Measurements from ENCODE around the gene SBF2.

DNA sequence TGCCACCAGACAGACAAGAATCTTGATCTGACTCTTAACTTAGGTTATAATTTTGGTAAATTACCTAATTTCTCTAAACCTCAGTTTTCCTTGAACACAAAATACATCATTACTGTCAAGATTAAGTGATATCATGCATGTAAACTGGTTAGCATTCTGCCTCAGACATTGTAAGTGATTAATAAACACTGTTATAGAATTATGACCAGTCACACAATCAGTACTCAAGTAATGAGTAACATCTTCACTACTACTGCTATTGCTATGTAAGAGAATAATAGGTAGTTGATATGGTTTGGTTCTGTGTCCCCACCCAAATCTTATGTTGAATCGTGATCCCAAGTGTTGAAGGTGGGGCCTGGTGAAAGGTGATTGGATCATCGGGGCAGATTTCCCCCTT, 218.9 kb downstream of the SBF2 start:
- TF ChIP-seq, protein P1, sequence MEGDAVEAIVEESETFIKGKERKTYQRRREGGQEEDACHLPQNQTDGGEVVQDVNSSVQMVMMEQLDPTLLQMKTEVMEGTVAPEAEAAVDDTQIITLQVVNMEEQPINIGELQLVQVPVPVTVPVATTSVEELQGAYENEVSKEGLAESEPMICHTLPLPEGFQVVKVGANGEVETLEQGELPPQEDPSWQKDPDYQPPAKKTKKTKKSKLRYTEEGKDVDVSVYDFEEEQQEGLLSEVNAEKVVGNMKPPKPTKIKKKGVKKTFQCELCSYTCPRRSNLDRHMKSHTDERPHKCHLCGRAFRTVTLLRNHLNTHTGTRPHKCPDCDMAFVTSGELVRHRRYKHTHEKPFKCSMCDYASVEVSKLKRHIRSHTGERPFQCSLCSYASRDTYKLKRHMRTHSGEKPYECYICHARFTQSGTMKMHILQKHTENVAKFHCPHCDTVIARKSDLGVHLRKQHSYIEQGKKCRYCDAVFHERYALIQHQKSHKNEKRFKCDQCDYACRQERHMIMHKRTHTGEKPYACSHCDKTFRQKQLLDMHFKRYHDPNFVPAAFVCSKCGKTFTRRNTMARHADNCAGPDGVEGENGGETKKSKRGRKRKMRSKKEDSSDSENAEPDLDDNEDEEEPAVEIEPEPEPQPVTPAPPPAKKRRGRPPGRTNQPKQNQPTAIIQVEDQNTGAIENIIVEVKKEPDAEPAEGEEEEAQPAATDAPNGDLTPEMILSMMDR (IDR thresholded peaks at IDR 0.05; ENCODE audit: low read length) = no peak
- TF ChIP-seq EZH2 (optimal IDR thresholded peaks at IDR 0.05; ENCODE audit: low read depth, low read length) = no peak
